NCI-H460 (cell line): ENCODE measurements around the gene PRKAR2A. TPM values are rescaled to one million over a fixed set of nuclear protein-coding genes. Genes with fewer than 3 reads are reported as not detected.
A peak's percentile ranks its signal among the peaks of the same experiment; 100 is the strongest.
"Not testable (repeated sequence)": the region's sequence is repeated elsewhere in the genome, so short reads cannot be mapped to it uniquely, and the experiment has no call there.

Source experiments
- DNase-seq: peaks from one replicate; pipeline ENCODE4 v3.0.0-alpha.2; 2016; ENCODE audit warnings: low read depth; ENCODE audit errors: extremely low read depth
- total RNA-seq: library from RNA; depleted of rRNA; stranded (reverse); fragments of >200 nt; shearing (Covaris generic); gene quantifications from 2 replicates; pipeline ENCODE4 v1.2.3, GENCODE V29; 2014

Gene PRKAR2A
- total RNA-seq, 1 experiment from 2014 or later = 23.1 TPM

GRCh38 chr3:48784426-48785120 is 63.1 kb downstream of the PRKAR2A start:
- DNase-seq = no peak

- no peak for DNase-seq
Observed at GRCh38 chr3:48783304-48783703, 64.4 kb downstream of the PRKAR2A start.

GRCh38 chr3:48782046-48782445 is 65.6 kb downstream of the PRKAR2A start:
- DNase-seq = no peak

GRCh38 chr3:48778565-48778964 is 69.1 kb downstream of the PRKAR2A start:
- DNase-seq = not testable (repeated sequence)

- DNase-seq = no peak
Observed at GRCh38 chr3:48776854-48777253, 70.8 kb downstream of the PRKAR2A start.

GRCh38 chr3:48770192-48770502 is 77.5 kb downstream of the PRKAR2A start:
- DNase-seq = no peak

- DNase-seq = no peak
Observed at GRCh38 chr3:48765376-48765775, 82.3 kb downstream of the PRKAR2A start.

GRCh38 chr3:48762816-48763215 is 84.9 kb downstream of the PRKAR2A start:
- no peak for DNase-seq

GRCh38 chr3:48759991-48760540 is 87.6 kb downstream of the PRKAR2A start:
- DNase-seq = not testable (repeated sequence)

GRCh38 chr3:48759531-48759930 is 88.1 kb downstream of the PRKAR2A start:
- not testable (repeated sequence) for DNase-seq

GRCh38 chr3:48759071-48759470 is 88.6 kb downstream of the PRKAR2A start:
- no peak for DNase-seq

GRCh38 chr3:48756640-48757039 is 91.0 kb downstream of the PRKAR2A start:
- no peak for DNase-seq

- DNase-seq = no peak
Observed at GRCh38 chr3:48750856-48751255, 96.8 kb downstream of the PRKAR2A start.

- no peak for DNase-seq
Observed at GRCh38 chr3:48748754-48749153, 98.9 kb downstream of the PRKAR2A start.

- no peak for DNase-seq
Observed at GRCh38 chr3:48747706-48748105, 100.0 kb downstream of the PRKAR2A start.

- no peak for DNase-seq
Observed at GRCh38 chr3:48747015-48747615, 100.6 kb downstream of the PRKAR2A start.

GRCh38 chr3:48743773-48744172 is 103.9 kb downstream of the PRKAR2A start:
- DNase-seq = no peak

GRCh38 chr3:48741226-48741625 is 106.4 kb downstream of the PRKAR2A start:
- DNase-seq = not testable (repeated sequence)

GRCh38 chr3:48739955-48740823 is 107.5 kb downstream of the PRKAR2A start:
- peak; percentile 52 for DNase-seq

GRCh38 chr3:48739617-48739954 is 108.1 kb downstream of the PRKAR2A start:
- DNase-seq = no peak

- no peak for DNase-seq
Observed at GRCh38 chr3:48738926-48739616, 108.6 kb downstream of the PRKAR2A start.
